Natural killer cell (primary cell): ENCODE data around the gene COX19. TPM values are rescaled to one million over a fixed set of nuclear protein-coding genes. Genes with fewer than 3 reads are reported as not detected.

Experiments
- ATAC-seq, 3 donors: fragments of 150-1000 bp in 2 of 3; fragments of 200-7000 bp in 1 of 3; cut with Tn5 transposase; 1 replicate in 1 of 3; 2 replicates in 2 of 3; pipeline ENCODE4 v1.10.0; 2021; ENCODE audit warnings: mild to moderate bottlenecking in 2 of 3, moderate library complexity in 2 of 3
- DNase-seq, 2 donors: peaks; one replicate each; pipeline versions ENCODE4 v3.0.0 to v3.0.0-alpha.2; 2013 to 2021; ENCODE audit warnings: mixed read lengths in 1 of 2
- H3K27ac ChIP-seq: one replicate; pipeline ENCODE4 v1.5.1; 2013; ENCODE audit warnings: mild to moderate bottlenecking, low read length
- H3K27me3 ChIP-seq: one replicate; pipeline ENCODE4 v1.6.1; 2013; ENCODE audit warnings: low read length; ENCODE audit not compliant: control insufficient read depth, insufficient read depth
- H3K36me3 ChIP-seq: one replicate; pipeline ENCODE4 v1.6.1; 2013; ENCODE audit warnings: low read length; ENCODE audit not compliant: control insufficient read depth, insufficient read depth
- H3K4me1 ChIP-seq: one replicate; pipeline ENCODE4 v1.6.1; 2013; ENCODE audit warnings: low read length; ENCODE audit not compliant: control insufficient read depth, insufficient read depth
- H3K4me3 ChIP-seq: one replicate; pipeline ENCODE4 v1.5.1; 2013; ENCODE audit warnings: low read length
- H3K9me3 ChIP-seq: one replicate; pipeline ENCODE4 v1.6.1; 2013; ENCODE audit warnings: low read length; ENCODE audit not compliant: control insufficient read depth, insufficient read depth
- H3K27ac Mint-ChIP-seq, 2 donors: one replicate each; pipeline ENCODE4 v1.8.0; 2022; ENCODE audit warnings: mild to moderate bottlenecking in 2 of 2, mixed read lengths in 2 of 2, moderate library complexity in 1 of 2
- H3K27me3 Mint-ChIP-seq, 2 donors: one replicate each; pipeline ENCODE4 v1.8.0; 2022; ENCODE audit warnings: low read depth in 2 of 2, mixed read lengths in 2 of 2
- H3K36me3 Mint-ChIP-seq: one replicate; pipeline ENCODE4 v1.8.0; 2022; ENCODE audit warnings: mixed read lengths
- H3K4me1 Mint-ChIP-seq, 2 donors: one replicate each; pipeline ENCODE4 v1.8.0; 2022; ENCODE audit warnings: mixed read lengths in 2 of 2
- H3K4me3 Mint-ChIP-seq: one replicate; pipeline ENCODE4 v1.8.0; 2022; ENCODE audit warnings: mild to moderate bottlenecking, moderate library complexity, mixed read lengths
- H3K9me3 Mint-ChIP-seq, 2 donors: one replicate each; pipeline ENCODE4 v1.8.0; 2022; ENCODE audit warnings: mixed read lengths in 2 of 2
- WGBS: methylation state at CpG from one replicate; pipeline ENCODE4 v1.1.7; 2013; ENCODE audit warnings: missing lambda C conversion rate; ENCODE audit not compliant: insufficient coverage; 5-methylcytosine and 5-hydroxymethylcytosine counted together
- intact Hi-C: fragments of 100-400 bp; cut with micrococcal nuclease; formaldehyde crosslinking; loops from one replicate; pipeline ENCODE4 v1.14.2; 2022
- total RNA-seq, 4 donors: library from RNA; stranded (reverse); fragments of 120-200 nt in 1 of 4; gene quantifications; one replicate each; pipeline versions ENCODE4 v1.2.3 to v1.2.4, GENCODE V29; 2013 to 2022
- TF ChIP-seq, protein P1 (sequence below): fragments of 200-600 bp; IDR thresholded peaks from one replicate; pipeline ENCODE4 v1.8.0; 2022; ENCODE audit warnings: antibody characterized with exemption

The COX19 gene
- total RNA-seq, 3 donors from 2014 or later (not counting 1 experiment from before 2014, with no cell fraction given) = 33.6 to 38.3 (median 33.6) TPM

- WGBS = 92% methylated on average over 34 of the region's 34 CpGs
- TF ChIP-seq, protein P1, sequence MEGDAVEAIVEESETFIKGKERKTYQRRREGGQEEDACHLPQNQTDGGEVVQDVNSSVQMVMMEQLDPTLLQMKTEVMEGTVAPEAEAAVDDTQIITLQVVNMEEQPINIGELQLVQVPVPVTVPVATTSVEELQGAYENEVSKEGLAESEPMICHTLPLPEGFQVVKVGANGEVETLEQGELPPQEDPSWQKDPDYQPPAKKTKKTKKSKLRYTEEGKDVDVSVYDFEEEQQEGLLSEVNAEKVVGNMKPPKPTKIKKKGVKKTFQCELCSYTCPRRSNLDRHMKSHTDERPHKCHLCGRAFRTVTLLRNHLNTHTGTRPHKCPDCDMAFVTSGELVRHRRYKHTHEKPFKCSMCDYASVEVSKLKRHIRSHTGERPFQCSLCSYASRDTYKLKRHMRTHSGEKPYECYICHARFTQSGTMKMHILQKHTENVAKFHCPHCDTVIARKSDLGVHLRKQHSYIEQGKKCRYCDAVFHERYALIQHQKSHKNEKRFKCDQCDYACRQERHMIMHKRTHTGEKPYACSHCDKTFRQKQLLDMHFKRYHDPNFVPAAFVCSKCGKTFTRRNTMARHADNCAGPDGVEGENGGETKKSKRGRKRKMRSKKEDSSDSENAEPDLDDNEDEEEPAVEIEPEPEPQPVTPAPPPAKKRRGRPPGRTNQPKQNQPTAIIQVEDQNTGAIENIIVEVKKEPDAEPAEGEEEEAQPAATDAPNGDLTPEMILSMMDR = no peak
- peaks cover 14 to 37% of the 10 kb centered on the region in 2 donors for H3K4me1 Mint-ChIP-seq
- Histone ChIP-seq H3K4me3 (no peak overlapping the region), H3K4me1 (peaks cover 55% of the 10 kb centered on the region), H3K27me3 (no peaks in the 10 kb centered on the region), H3K27ac (no peak overlapping the region), H3K9me3 (no peaks in the 10 kb centered on the region), H3K36me3 (peaks cover 9% of the 10 kb centered on the region)
- H3K9me3 Mint-ChIP-seq = no peaks in the 10 kb centered on the region
- intact Hi-C loops = no loop called here
- H3K36me3 Mint-ChIP-seq = no peaks in the 10 kb centered on the region
- H3K4me3 Mint-ChIP-seq = no peak overlapping the region
- ATAC-seq = no peak
- no peak overlapping the region for H3K27ac Mint-ChIP-seq
- no peaks in the 10 kb centered on the region for H3K27me3 Mint-ChIP-seq
- no peak for DNase-seq
Measured at GRCh38 chr7:934469-935163, 40.7 kb downstream of the COX19 start.

DNA sequence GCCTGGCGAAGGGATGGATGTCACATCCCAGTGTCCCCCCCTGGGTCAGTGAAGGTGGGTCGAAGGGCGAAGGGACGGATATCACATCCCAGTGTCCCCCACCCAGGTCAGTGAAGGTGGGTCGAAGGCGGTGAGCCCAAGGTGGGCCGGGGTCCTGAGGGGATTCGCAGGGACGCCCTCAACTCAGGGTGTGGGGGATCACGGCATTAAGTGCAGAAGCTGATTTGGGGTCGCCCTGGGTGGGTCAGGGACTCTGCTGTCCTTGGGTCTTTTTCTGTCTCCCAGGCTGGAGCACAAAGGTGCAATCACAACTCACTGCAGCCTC, 42.7 kb downstream of the COX19 start:
- Histone ChIP-seq H3K27ac (no peak overlapping the region), H3K27me3 (no peaks in the 10 kb centered on the region), H3K9me3 (no peaks in the 10 kb centered on the region), H3K4me1 (peaks cover 66% of the 10 kb centered on the region), H3K36me3 (peaks cover 5% of the 10 kb centered on the region), H3K4me3 (no peak overlapping the region)
- H3K4me3 Mint-ChIP-seq = no peak overlapping the region
- ATAC-seq (no peak), DNase-seq (no peak)
- peaks cover 25 to 42% of the 10 kb centered on the region in 2 donors for H3K4me1 Mint-ChIP-seq
- H3K27me3 Mint-ChIP-seq = no peaks in the 10 kb centered on the region
- H3K36me3 Mint-ChIP-seq = no peaks in the 10 kb centered on the region
- intact Hi-C loops = no loop called here
- TF ChIP-seq, protein P1 = no peak
- peak overlapping the region in 1 of 2 donors; percentile 64 for H3K27ac Mint-ChIP-seq
- WGBS = 97% methylated on average over 11 of the region's 11 CpGs
- no peaks in the 10 kb centered on the region for H3K9me3 Mint-ChIP-seq

DNA sequence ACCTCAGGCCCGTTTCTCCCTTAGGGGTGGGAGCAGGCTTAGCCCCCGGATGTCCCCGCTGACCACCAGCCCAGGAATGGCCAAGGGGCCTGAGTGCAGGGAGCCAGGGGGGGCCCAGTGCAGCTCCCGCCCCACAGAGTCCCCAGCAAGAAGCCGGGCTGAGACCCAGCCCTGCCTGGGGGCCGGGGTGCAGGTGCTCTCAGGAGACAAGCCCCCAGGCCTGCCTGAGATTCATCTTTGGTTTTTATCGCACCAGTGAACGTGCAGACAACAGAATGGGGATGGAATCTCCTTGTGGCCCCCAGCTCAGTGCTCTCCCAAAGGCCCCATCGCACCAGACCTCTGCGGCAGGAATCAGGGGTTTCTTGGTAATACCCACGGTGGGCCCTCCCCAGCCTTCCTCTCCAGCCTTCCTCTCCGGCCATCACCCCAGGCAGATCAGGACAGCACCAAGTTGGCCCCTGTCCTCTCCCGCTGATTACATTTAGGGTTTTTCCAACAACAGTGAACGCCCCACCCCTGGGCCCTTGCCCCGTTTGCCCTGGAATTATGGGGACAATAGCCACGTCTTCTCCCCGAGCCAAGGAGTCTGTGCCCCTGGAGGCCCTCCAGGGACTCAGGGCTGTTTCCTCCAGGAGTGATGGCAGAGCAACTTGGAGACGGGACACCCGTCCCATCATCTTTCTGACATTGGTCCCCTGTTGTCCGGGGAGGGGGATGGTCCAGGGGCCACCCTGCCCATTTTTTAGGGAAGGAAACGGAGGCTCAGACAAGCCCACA, 43.3 kb downstream of the COX19 start:
- no peak for ATAC-seq
- Histone ChIP-seq H3K27ac (no peak overlapping the region), H3K4me1 (peaks cover 71% of the 10 kb centered on the region), H3K27me3 (no peaks in the 10 kb centered on the region), H3K36me3 (peaks cover 5% of the 10 kb centered on the region), H3K9me3 (no peaks in the 10 kb centered on the region), H3K4me3 (no peak overlapping the region)
- Mint-ChIP-seq H3K27ac (peak overlapping the region; percentile 64 to 87), H3K27me3 (no peaks in the 10 kb centered on the region), H3K9me3 (no peaks in the 10 kb centered on the region), H3K4me1 (peaks cover 31 to 46% of the 10 kb centered on the region in 2 donors), H3K4me3 (no peak overlapping the region), H3K36me3 (no peaks in the 10 kb centered on the region)
- intact Hi-C loops = no loop called here
- no peak for DNase-seq
- 97% methylated on average over 21 of the region's 21 CpGs for WGBS
- TF ChIP-seq, protein P1 = no peak
